PFSK-1 (cell line): ENCODE results near the gene GAREM2.

Source experiments
- FOXP2 ChIP-seq: optimal IDR thresholded peaks from 2 replicates; pipeline ENCODE3; 2011; ENCODE audit warnings: borderline replicate concordance, control low read depth, inconsistent platforms; ENCODE audit not compliant: insufficient read depth; ENCODE audit errors: extremely low read length, extremely low read depth
- POLR2AphosphoS5 ChIP-seq: IDR thresholded peaks from 2 replicates; pipeline ENCODE4 v1.6.1; 2012; ENCODE audit warnings: low read depth, mild to moderate bottlenecking, control low read depth, low read length, moderate library complexity
- SIN3A ChIP-seq: IDR thresholded peaks from 2 replicates; pipeline ENCODE4 v1.6.1; 2012; ENCODE audit warnings: mild to moderate bottlenecking, low read length, moderate library complexity, borderline replicate concordance; ENCODE audit not compliant: insufficient read depth
- TAF1 ChIP-seq: IDR thresholded peaks from 2 replicates; pipeline ENCODE4 v1.6.1; 2012; ENCODE audit warnings: low read length, control low read depth, borderline replicate concordance; ENCODE audit not compliant: insufficient read depth
- TF ChIP-seq, protein P1 (sequence below), 2 experiments: IDR thresholded peaks; 2 replicates each; pipeline versions ENCODE4 v1.6.1 to v1.8.0; 2011 to 2012; ENCODE audit warnings: low read depth in 2 of 2, low read length in 2 of 2, control low read depth in 1 of 2, inconsistent platforms in 1 of 2, mild to moderate bottlenecking in 1 of 2, moderate library complexity in 1 of 2; ENCODE audit not compliant: insufficient read depth in 1 of 2

Gene GAREM2

GRCh38 chr2:26193578-26194231, 20.8 kb downstream of the GAREM2 start:
- TF ChIP-seq POLR2AphosphoS5 (no peak), FOXP2 (no peak), SIN3A (no peak), TAF1 (no peak)
- TF ChIP-seq, protein P1, sequence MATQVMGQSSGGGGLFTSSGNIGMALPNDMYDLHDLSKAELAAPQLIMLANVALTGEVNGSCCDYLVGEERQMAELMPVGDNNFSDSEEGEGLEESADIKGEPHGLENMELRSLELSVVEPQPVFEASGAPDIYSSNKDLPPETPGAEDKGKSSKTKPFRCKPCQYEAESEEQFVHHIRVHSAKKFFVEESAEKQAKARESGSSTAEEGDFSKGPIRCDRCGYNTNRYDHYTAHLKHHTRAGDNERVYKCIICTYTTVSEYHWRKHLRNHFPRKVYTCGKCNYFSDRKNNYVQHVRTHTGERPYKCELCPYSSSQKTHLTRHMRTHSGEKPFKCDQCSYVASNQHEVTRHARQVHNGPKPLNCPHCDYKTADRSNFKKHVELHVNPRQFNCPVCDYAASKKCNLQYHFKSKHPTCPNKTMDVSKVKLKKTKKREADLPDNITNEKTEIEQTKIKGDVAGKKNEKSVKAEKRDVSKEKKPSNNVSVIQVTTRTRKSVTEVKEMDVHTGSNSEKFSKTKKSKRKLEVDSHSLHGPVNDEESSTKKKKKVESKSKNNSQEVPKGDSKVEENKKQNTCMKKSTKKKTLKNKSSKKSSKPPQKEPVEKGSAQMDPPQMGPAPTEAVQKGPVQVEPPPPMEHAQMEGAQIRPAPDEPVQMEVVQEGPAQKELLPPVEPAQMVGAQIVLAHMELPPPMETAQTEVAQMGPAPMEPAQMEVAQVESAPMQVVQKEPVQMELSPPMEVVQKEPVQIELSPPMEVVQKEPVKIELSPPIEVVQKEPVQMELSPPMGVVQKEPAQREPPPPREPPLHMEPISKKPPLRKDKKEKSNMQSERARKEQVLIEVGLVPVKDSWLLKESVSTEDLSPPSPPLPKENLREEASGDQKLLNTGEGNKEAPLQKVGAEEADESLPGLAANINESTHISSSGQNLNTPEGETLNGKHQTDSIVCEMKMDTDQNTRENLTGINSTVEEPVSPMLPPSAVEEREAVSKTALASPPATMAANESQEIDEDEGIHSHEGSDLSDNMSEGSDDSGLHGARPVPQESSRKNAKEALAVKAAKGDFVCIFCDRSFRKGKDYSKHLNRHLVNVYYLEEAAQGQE (IDR thresholded peaks at IDR 0.05; ENCODE audit: insufficient read depth in 1 of 2, low read depth in 2 of 2, low read length in 2 of 2): no peak

GRCh38 chr2:26195040-26195984, 22.4 kb downstream of the GAREM2 start:
- TF ChIP-seq POLR2AphosphoS5 (no peak), TAF1 (no peak), SIN3A (no peak), FOXP2 (no peak)
- TF ChIP-seq, protein P1 (IDR thresholded peaks at IDR 0.05; ENCODE audit: insufficient read depth in 1 of 2, low read depth in 2 of 2, low read length in 2 of 2): no peak

DNA sequence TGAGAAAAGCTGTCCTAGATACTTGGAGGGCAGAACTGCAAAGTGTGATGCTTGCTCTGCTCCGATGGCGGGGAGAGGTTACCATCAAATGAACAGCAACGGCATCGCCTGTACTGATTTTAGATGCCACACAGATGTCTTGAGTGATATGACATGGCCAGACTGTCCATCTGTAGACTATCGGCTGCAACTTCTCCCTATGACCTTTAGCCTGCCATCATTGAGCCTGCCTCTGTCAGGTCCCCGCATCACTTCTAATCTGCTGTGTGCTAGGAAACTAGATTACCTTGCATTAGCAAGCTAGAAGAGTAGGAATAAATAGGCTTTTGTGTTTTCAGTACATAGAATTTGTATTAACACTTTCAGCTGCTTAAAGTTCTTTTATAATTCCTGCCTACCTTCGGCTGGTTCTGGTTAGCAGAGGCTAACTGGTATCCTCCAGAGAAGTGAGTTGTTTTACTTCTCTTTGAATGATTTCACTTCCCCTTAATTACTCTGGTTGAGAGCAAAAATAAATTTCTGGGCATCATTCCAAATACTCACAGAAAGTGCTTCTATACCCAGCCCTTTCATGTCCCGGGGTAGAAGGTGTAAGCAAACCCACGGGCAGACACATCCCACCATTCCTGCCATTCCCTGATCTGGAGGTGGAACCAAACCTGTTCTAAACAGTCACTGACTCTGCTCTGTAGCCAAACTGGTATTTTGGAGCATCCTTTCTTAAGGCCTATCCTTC, 24.0 kb downstream of the GAREM2 start:
- 0 out of 2 replicates have a peak, but pooled peaks have one; percentile 11 for TF ChIP-seq POLR2AphosphoS5
- TF ChIP-seq, protein P1 (IDR thresholded peaks at IDR 0.05; ENCODE audit: insufficient read depth in 1 of 2, low read depth in 2 of 2, low read length in 2 of 2): no peak

DNA sequence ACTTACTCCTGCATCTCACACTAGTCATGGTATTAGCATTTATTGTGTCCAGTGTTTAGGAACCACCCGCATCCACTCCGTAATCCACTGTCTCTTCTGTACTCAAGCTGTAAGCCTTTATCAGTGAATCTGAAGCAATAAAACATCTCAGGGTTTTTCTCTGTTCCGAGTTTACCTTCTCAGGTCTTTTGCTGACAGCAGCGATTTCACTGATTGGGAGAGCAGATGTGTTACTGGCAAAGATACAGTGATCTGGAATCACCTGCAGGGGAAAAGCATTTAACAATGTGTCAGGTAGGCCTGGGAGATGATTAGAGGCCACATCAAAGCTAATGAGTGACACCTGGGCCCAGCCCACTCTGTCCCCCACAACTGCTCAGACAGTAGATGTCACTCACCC, 24.6 kb downstream of the GAREM2 start:
- TF ChIP-seq, protein P1 (IDR thresholded peaks at IDR 0.05; ENCODE audit: insufficient read depth in 1 of 2, low read depth in 2 of 2, low read length in 2 of 2): no peak
- no peak for TF ChIP-seq SIN3A
- TF ChIP-seq TAF1: no peak
- no peak for TF ChIP-seq POLR2AphosphoS5
- no peak for TF ChIP-seq FOXP2
